ENCODE data around the gene SMAD5.

SMAD5 gene

GRCh38 chr5:136114414-136115125 is 18.1 kb upstream of the SMAD5 start:
- DNase-seq (ENCODE audit: low spot score): no peak

GRCh38 chr5:136115183-136115865 is 17.3 kb upstream of the SMAD5 start:
- DNase-seq (ENCODE audit: low spot score): no peak

GRCh38 chr5:136120529-136120928 is 12.1 kb upstream of the SMAD5 start:
- no peak for DNase-seq (ENCODE audit: low spot score)

- no peak for DNase-seq (ENCODE audit: low spot score)
Measured at GRCh38 chr5:136123236-136123768, 9.3 kb upstream of the SMAD5 start.

- no peak for DNase-seq (ENCODE audit: low spot score)
Measured at GRCh38 chr5:136127560-136127959, 5.1 kb upstream of the SMAD5 start.

- DNase-seq (ENCODE audit: low spot score): no peak
Measured at GRCh38 chr5:136128481-136128880, 4.2 kb upstream of the SMAD5 start.

- no peak for DNase-seq (ENCODE audit: low spot score)
Measured at GRCh38 chr5:136129445-136129844, 3.2 kb upstream of the SMAD5 start.

GRCh38 chr5:136130581-136130980 is 2.1 kb upstream of the SMAD5 start:
- no peak for DNase-seq (ENCODE audit: low spot score)

- peak; percentile 44 for DNase-seq (ENCODE audit: low spot score)
Measured at GRCh38 chr5:136132087-136132486, 558 bp upstream of the SMAD5 start.

GRCh38 chr5:136133222-136133921 is 727 bp downstream of the SMAD5 start:
- DNase-seq (ENCODE audit: low spot score): peak; percentile 63

- DNase-seq (ENCODE audit: low spot score): no peak
Measured at GRCh38 chr5:136133922-136134379, 1.3 kb downstream of the SMAD5 start.

- DNase-seq (ENCODE audit: low spot score): no peak
Measured at GRCh38 chr5:136134653-136135052, 2.0 kb downstream of the SMAD5 start.

- no peak for DNase-seq (ENCODE audit: low spot score)
Measured at GRCh38 chr5:136135536-136135935, 2.9 kb downstream of the SMAD5 start.

GRCh38 chr5:136137497-136138220 is 5.0 kb downstream of the SMAD5 start:
- no peak for DNase-seq (ENCODE audit: low spot score)

GRCh38 chr5:136141561-136141960 is 8.9 kb downstream of the SMAD5 start:
- no peak for DNase-seq (ENCODE audit: low spot score)

- no peak for DNase-seq (ENCODE audit: low spot score)
Measured at GRCh38 chr5:136143312-136143711, 10.7 kb downstream of the SMAD5 start.

GRCh38 chr5:136143763-136144162 is 11.1 kb downstream of the SMAD5 start:
- no peak for DNase-seq (ENCODE audit: low spot score)

- DNase-seq (ENCODE audit: low spot score): no peak
Measured at GRCh38 chr5:136145030-136145429, 12.4 kb downstream of the SMAD5 start.

GRCh38 chr5:136146201-136146600 is 13.6 kb downstream of the SMAD5 start:
- no peak for DNase-seq (ENCODE audit: low spot score)

- DNase-seq (ENCODE audit: low spot score): no peak
Measured at GRCh38 chr5:136147632-136148031, 15.0 kb downstream of the SMAD5 start.

- no peak for DNase-seq (ENCODE audit: low spot score)
Measured at GRCh38 chr5:136149891-136150290, 17.2 kb downstream of the SMAD5 start.

Data from SK-N-DZ (cell line).